Gastroesophageal sphincter (tissue), 4 donors: ENCODE data around the gene NELL1. TPM values are rescaled to one million over a fixed set of nuclear protein-coding genes. Genes with fewer than 3 reads are reported as not detected.
A peak's percentile ranks its signal among the peaks of the same experiment; 100 is the strongest.
"Not testable (repeated sequence)": the region's sequence is repeated elsewhere in the genome, so short reads cannot be mapped to it uniquely, and the experiment has no call there.

ENCODE experiments used
- ATAC-seq: fragments of 150-250 bp; one replicate; pipeline ENCODE4 v1.9.1; 2016; ENCODE audit warnings: mild to moderate bottlenecking, moderate library complexity
- H3K27ac ChIP-seq, 4 donors: fragments of 200-600 bp; sonication (generic) in 3 of 4; 1 replicate in 3 of 4; 2 replicates in 1 of 4; pipeline ENCODE4 v1.5.1; 2016 to 2019
- H3K27me3 ChIP-seq: fragments of 200-600 bp; sonication (generic); one replicate; pipeline ENCODE4 v1.5.1; 2019
- H3K36me3 ChIP-seq, 2 donors: fragments of 200-600 bp; sonication (generic); one replicate each; pipeline ENCODE4 v1.5.1; 2019; ENCODE audit warnings: control low read depth in 1 of 2
- H3K4me1 ChIP-seq, 3 donors: fragments of 200-600 bp; sonication (generic); 1 replicate in 2 of 3; 2 replicates in 1 of 3; pipeline ENCODE4 v1.5.1; 2016 to 2019; ENCODE audit warnings: control low read depth in 2 of 3
- H3K4me3 ChIP-seq, 2 donors: fragments of 200-600 bp; sonication (generic); one replicate each; pipeline ENCODE4 v1.5.1; 2019; ENCODE audit warnings: mild to moderate bottlenecking in 1 of 2, moderate library complexity in 1 of 2
- H3K9me3 ChIP-seq, 3 donors: fragments of 200-600 bp; sonication (generic); one replicate each; pipeline ENCODE4 v1.5.1; 2017 to 2019; ENCODE audit warnings: control low read depth in 2 of 3
- CTCF ChIP-seq, 4 experiments: fragments of 200-600 bp in 2 of 4; fragments of 450-650 bp in 2 of 4; sonication (generic) in 1 of 4; IDR thresholded peaks; one replicate each; pipeline ENCODE4 v1.5.1; 2017 to 2019; ENCODE audit warnings: antibody characterized with exemption in 4 of 4, mild to moderate bottlenecking in 2 of 4, moderate library complexity in 2 of 4
- EP300 ChIP-seq: sonication (generic); formaldehyde crosslinking; IDR thresholded peaks from one replicate; pipeline ENCODE4 v1.6.1; 2017; ENCODE audit warnings: antibody characterized with exemption, mild to moderate bottlenecking
- POLR2A ChIP-seq, 2 donors: fragments of 450-650 bp; IDR thresholded peaks; one replicate each; pipeline ENCODE4 v1.6.1; 2017; ENCODE audit warnings: antibody characterized with exemption in 2 of 2, mild to moderate bottlenecking in 2 of 2, moderate library complexity in 1 of 2
- POLR2AphosphoS5 ChIP-seq: sonication (generic); formaldehyde crosslinking; IDR thresholded peaks from one replicate; pipeline ENCODE4 v1.6.1; 2017; ENCODE audit warnings: antibody characterized with exemption
- WGBS, 2 donors: methylation state at CpG; one replicate each; pipeline ENCODE4 v1.1.5; 2018; ENCODE audit warnings: low coverage in 1 of 2; 5-methylcytosine and 5-hydroxymethylcytosine counted together
- total RNA-seq, 4 donors: library from RNA; depleted of rRNA; stranded (reverse); fragments of >200 nt; gene quantifications; one replicate each; pipeline ENCODE4 v1.1.0, GENCODE V29; 2016

The NELL1 gene
- total RNA-seq, 4 donors from 2014 or later, result 0.27 to 3.0 (median 1.5) TPM

DNA sequence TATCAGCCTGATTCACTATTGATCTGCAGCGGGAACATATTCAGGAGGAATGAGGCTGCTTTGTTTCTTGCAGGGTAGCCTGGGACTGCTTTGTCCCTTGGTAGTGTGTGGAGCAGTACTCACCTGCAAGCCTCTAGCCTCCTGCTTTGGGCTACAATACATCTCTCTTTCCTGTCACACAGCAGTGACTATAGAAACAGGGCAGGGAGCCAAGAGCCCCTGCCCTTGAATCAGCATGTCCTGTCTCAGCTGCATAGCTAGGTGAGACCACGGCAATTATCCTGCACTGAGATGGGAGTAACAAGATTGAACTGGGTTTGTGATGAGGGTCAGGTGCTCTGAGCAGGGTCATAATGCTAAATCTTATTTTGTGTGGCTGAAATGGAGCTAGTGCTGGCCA, 191.9 kb downstream of the NELL1 start:
- H3K36me3 ChIP-seq, result no peaks in the 10 kb centered on the region
- H3K27ac ChIP-seq, result no peak overlapping the region
- TF ChIP-seq POLR2AphosphoS5 (no peak), EP300 (no peak), CTCF (IDR thresholded peaks at IDR 0.05) (no peak), POLR2A (IDR thresholded peaks at IDR 0.05) (no peak)
- no peaks in the 10 kb centered on the region for H3K9me3 ChIP-seq
- no peak overlapping the region for H3K4me3 ChIP-seq
- H3K27me3 ChIP-seq, result no peaks in the 10 kb centered on the region
- H3K4me1 ChIP-seq, result no peaks in the 10 kb centered on the region
- ATAC-seq, result no peak
- WGBS, 2 donors, result 74% methylated on average over 2 of the region's 2 CpGs; no CpG with 5 or more reads in 1 of the 2 donors

DNA sequence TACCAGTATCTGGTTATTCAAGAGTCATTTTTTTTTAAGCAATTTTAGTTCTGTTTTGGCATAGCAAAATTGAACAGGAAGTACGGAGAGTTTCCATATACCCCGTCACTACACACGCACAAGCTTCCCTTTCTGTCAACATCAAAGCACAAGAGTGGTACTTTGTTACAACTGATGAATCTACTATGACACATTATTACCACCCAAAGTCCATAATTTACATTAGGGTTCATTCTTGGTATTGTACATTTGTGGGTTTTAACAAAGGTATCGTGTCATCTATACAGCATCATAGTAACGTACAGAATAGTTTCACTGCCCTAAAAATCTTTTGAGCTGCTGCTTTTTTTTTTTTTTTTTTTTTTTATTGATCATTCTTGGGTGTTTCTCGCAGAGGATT, 192.9 kb downstream of the NELL1 start:
- H3K36me3 ChIP-seq, H3K9me3 ChIP-seq, H3K4me1 ChIP-seq, H3K4me3 ChIP-seq, H3K27me3 ChIP-seq, H3K27ac ChIP-seq, ATAC-seq: not testable (repeated sequence)
- 45 to 56% methylated on average over 3 to 5 of the region's 6 CpGs for WGBS, 2 donors

- ATAC-seq, result no peak
- H3K36me3 ChIP-seq, result no peaks in the 10 kb centered on the region
- TF ChIP-seq POLR2AphosphoS5, result no peak
- TF ChIP-seq CTCF (IDR thresholded peaks at IDR 0.05), result no peak
Observed at GRCh38 chr11:20864628-20865027, 195.2 kb downstream of the NELL1 start.

DNA sequence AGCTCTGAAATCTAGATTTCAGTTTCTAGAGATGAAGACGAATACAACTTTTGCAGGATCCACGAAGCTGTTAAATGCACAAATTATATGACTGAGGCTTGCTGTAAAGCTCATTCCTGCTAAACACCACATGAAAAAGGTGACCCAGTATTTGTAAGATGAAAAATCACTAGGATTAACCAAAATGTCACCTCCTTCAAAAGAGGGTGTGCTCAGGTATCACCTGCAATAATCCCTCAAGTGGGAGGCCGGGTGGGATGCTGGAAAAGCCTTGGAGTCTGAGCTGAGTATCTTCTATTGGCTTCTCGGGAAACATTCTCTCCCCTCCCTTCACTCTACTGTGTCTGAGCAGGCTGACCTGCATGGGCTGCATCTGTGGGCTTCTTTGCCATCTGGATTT, 195.8 kb downstream of the NELL1 start:
- Histone ChIP-seq H3K9me3 (no peaks in the 10 kb centered on the region), H3K36me3 (no peaks in the 10 kb centered on the region), H3K27ac (no peak overlapping the region), H3K4me3 (no peak overlapping the region), H3K4me1 (no peaks in the 10 kb centered on the region), H3K27me3 (no peaks in the 10 kb centered on the region)
- ATAC-seq, result no peak
- TF ChIP-seq POLR2AphosphoS5 (no peak), CTCF (IDR thresholded peaks at IDR 0.05) (no peak), POLR2A (IDR thresholded peaks at IDR 0.05) (no peak), EP300 (no peak)
- WGBS, 2 donors, result 72% methylated on average over 4 of the region's 4 CpGs; no CpG with 5 or more reads in 1 of the 2 donors

More at GRCh38 chr11:20864628-20865027, 195.2 kb downstream of the NELL1 start:
- Histone ChIP-seq H3K27ac (no peak overlapping the region), H3K27me3 (no peaks in the 10 kb centered on the region), H3K4me1 (no peaks in the 10 kb centered on the region), H3K9me3 (no peaks in the 10 kb centered on the region), H3K4me3 (no peak overlapping the region)

DNA sequence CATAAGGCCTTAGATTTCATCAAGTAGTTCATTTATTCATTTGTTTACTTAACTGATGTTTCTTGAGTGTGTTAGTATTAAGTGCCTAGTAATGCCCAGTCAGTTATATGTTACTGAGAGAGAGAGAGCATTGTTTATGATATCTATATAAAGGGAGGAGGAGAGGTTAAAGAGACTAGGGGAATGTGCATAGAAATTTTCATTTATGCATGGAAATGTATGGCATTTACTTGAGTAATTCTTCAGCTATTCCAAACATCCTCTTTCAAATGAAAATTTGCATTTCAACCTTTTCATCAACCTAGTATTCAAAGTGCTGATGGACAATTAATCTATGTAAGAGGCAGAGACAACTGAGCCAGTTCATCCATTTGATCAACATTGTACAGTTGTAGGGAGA, 199.7 kb downstream of the NELL1 start:
- no peaks in the 10 kb centered on the region for H3K36me3 ChIP-seq
- H3K4me1 ChIP-seq, result no peaks in the 10 kb centered on the region
- TF ChIP-seq EP300, result no peak
- no peak for TF ChIP-seq POLR2A (IDR thresholded peaks at IDR 0.05)
- TF ChIP-seq CTCF (IDR thresholded peaks at IDR 0.05), result no peak
- TF ChIP-seq POLR2AphosphoS5, result no peak
- no peak overlapping the region for H3K27ac ChIP-seq
- no peaks in the 10 kb centered on the region for H3K9me3 ChIP-seq
- no peaks in the 10 kb centered on the region for H3K27me3 ChIP-seq
- no peak overlapping the region for H3K4me3 ChIP-seq
- ATAC-seq, result no peak

DNA sequence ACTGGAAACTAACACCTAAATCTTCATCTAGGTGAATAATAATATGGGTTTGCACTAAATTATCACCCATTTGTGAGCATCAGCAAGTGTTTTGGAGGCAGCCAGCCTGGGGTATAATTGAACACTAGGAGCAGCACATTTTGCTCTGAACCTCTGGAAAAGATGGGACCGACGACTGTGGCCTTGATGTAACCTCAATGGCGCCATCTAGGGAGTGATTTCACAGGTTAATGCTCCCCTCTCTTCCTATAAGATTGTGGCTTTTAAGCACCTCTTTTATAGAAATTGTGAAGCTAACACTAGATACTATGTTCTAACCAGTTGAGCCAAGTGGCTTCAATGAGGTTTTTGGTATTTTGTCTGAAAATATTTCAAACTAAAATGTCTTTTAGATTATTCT, 203.7 kb downstream of the NELL1 start:
- Histone ChIP-seq H3K9me3 (no peaks in the 10 kb centered on the region), H3K36me3 (no peaks in the 10 kb centered on the region), H3K27ac (no peak overlapping the region), H3K4me1 (no peaks in the 10 kb centered on the region), H3K4me3 (no peak overlapping the region), H3K27me3 (no peaks in the 10 kb centered on the region)
- ATAC-seq, result no peak
- TF ChIP-seq EP300 (no peak), POLR2AphosphoS5 (no peak), CTCF (IDR thresholded peaks at IDR 0.05) (peak in 1 of 4 experiments; percentile 13)
- 0 to 32% methylated on average over 2 to 3 of the region's 3 CpGs for WGBS, 2 donors
